Stimulated activated CD4-positive, alpha-beta T cell treated with anti-CD3 and anti-CD28 coated beads, Interleukin-12 subunit alpha, Interleukin-12 subunit beta, amount 100 ng/mL, for 24 hours (primary cell): ENCODE data around the gene PRKD1.
"Not testable (repeated sequence)": the region's sequence is repeated elsewhere in the genome, so short reads cannot be mapped to it uniquely, and the experiment has no call there.

Source experiments
- DNase-seq, 2 experiments: peaks; one replicate each; pipeline ENCODE4 v3.0.0-alpha.2; 2020; ENCODE audit warnings: low read depth in 2 of 2

PRKD1 gene

GRCh38 chr14:29900609-29901350 is 26.9 kb downstream of the PRKD1 start:
- DNase-seq: no peak

- DNase-seq: no peak
Observed at GRCh38 chr14:29898470-29898869, 29.2 kb downstream of the PRKD1 start.

GRCh38 chr14:29897181-29897580 is 30.5 kb downstream of the PRKD1 start:
- no peak for DNase-seq

- DNase-seq: no peak
Observed at GRCh38 chr14:29896354-29896821, 31.3 kb downstream of the PRKD1 start.

GRCh38 chr14:29895591-29896083 is 32.0 kb downstream of the PRKD1 start:
- no peak for DNase-seq

- DNase-seq: no peak
Observed at GRCh38 chr14:29893989-29894388, 33.7 kb downstream of the PRKD1 start.

GRCh38 chr14:29892327-29892726 is 35.3 kb downstream of the PRKD1 start:
- no peak for DNase-seq

- no peak for DNase-seq
Observed at GRCh38 chr14:29885988-29886387, 41.7 kb downstream of the PRKD1 start.

- DNase-seq: no peak
Observed at GRCh38 chr14:29868000-29868399, 59.6 kb downstream of the PRKD1 start.

GRCh38 chr14:29865299-29865698 is 62.3 kb downstream of the PRKD1 start:
- DNase-seq: no peak

GRCh38 chr14:29861996-29862395 is 65.7 kb downstream of the PRKD1 start:
- DNase-seq: no peak

GRCh38 chr14:29858299-29858698 is 69.3 kb downstream of the PRKD1 start:
- no peak for DNase-seq

- DNase-seq: no peak
Observed at GRCh38 chr14:29857551-29857950, 70.1 kb downstream of the PRKD1 start.

- no peak for DNase-seq
Observed at GRCh38 chr14:29856516-29856915, 71.1 kb downstream of the PRKD1 start.

GRCh38 chr14:29853691-29854090 is 74.0 kb downstream of the PRKD1 start:
- DNase-seq: not testable (repeated sequence)

- no peak for DNase-seq
Observed at GRCh38 chr14:29853272-29853671, 74.4 kb downstream of the PRKD1 start.

GRCh38 chr14:29851397-29851796 is 76.2 kb downstream of the PRKD1 start:
- DNase-seq: no peak

GRCh38 chr14:29847056-29847380 is 80.6 kb downstream of the PRKD1 start:
- DNase-seq: no peak

- DNase-seq: no peak
Observed at GRCh38 chr14:29846339-29847055, 81.2 kb downstream of the PRKD1 start.

GRCh38 chr14:29843981-29844380 is 83.7 kb downstream of the PRKD1 start:
- no peak for DNase-seq

- no peak for DNase-seq
Observed at GRCh38 chr14:29842228-29842627, 85.4 kb downstream of the PRKD1 start.

- not testable (repeated sequence) for DNase-seq
Observed at GRCh38 chr14:29840369-29840892, 87.2 kb downstream of the PRKD1 start.

GRCh38 chr14:29839691-29840090 is 88.0 kb downstream of the PRKD1 start:
- not testable (repeated sequence) for DNase-seq
